UCSD-AML1 (cell line): Measurements from ENCODE around the gene ULK3.

Experiments
- DNase-seq: peaks from one replicate; lab custom pipeline; 2025; ENCODE audit not compliant: unreplicated experiment; lab: John Stamatoyannopoulos, UW

Gene ULK3

GRCh38 chr15:74841891-74842373 lies 1.0 kb downstream of the ULK3 start:
- DNase-seq, result no peak

- DNase-seq, result no peak
These were observed 1.8 kb downstream of the ULK3 start for GRCh38 chr15:74840851-74841775.

GRCh38 chr15:74839526-74840395 lies 3.2 kb downstream of the ULK3 start:
- DNase-seq, result no peak

- DNase-seq, result no peak
These were observed 4.0 kb downstream of the ULK3 start for GRCh38 chr15:74838746-74839525.

GRCh38 chr15:74838137-74838516 lies 4.8 kb downstream of the ULK3 start:
- DNase-seq, result no peak

- DNase-seq, result no peak
These were observed 5.3 kb downstream of the ULK3 start for GRCh38 chr15:74837482-74838136.

- DNase-seq, result no peak
These were observed 6.1 kb downstream of the ULK3 start for GRCh38 chr15:74836846-74837245.

- DNase-seq, result peak; percentile 57
These were observed 7.6 kb downstream of the ULK3 start for GRCh38 chr15:74835312-74835823.

GRCh38 chr15:74833376-74834107 lies 9.4 kb downstream of the ULK3 start:
- peak; percentile 43 for DNase-seq

GRCh38 chr15:74832826-74833225 lies 10.1 kb downstream of the ULK3 start:
- DNase-seq, result no peak

GRCh38 chr15:74831813-74832495 lies 11.0 kb downstream of the ULK3 start:
- no peak for DNase-seq

- no peak for DNase-seq
These were observed 12.1 kb downstream of the ULK3 start for GRCh38 chr15:74830868-74831267.

- DNase-seq, result no peak
These were observed 13.0 kb downstream of the ULK3 start for GRCh38 chr15:74829991-74830390.

GRCh38 chr15:74829486-74829885 lies 13.5 kb downstream of the ULK3 start:
- no peak for DNase-seq

- DNase-seq, result no peak
These were observed 14.1 kb downstream of the ULK3 start for GRCh38 chr15:74828835-74829234.

GRCh38 chr15:74827614-74828013 lies 15.3 kb downstream of the ULK3 start:
- DNase-seq, result no peak

- DNase-seq, result no peak
These were observed 16.0 kb downstream of the ULK3 start for GRCh38 chr15:74826921-74827320.

GRCh38 chr15:74826364-74826819 lies 16.6 kb downstream of the ULK3 start, which contains the start of gene CPLX3:
CPLX3 (plus strand) TSS chr15:74826627; CDS start chr15:74826704, 77 bp downstream.
- peak; percentile 30 for DNase-seq

GRCh38 chr15:74825866-74826265 lies 17.1 kb downstream of the ULK3 start:
- DNase-seq, result no peak
